Loucy (cell line): ENCODE data around the gene RAPGEF5.

Experiments
- H2AFZ ChIP-seq: fragments of 200-600 bp; sonication (generic); 2 replicates; pipeline ENCODE4 v1.6.0; 2016; ENCODE audit warnings: antibody characterized with exemption, mild to moderate bottlenecking, low read length, moderate library complexity
- H3F3A ChIP-seq: fragments of 200-600 bp; 2 replicates; pipeline ENCODE4 v1.6.0; 2016; ENCODE audit warnings: antibody characterized with exemption, low read depth, mild to moderate bottlenecking
- H3K27me3 ChIP-seq: fragments of 200-600 bp; sonication (generic); 2 replicates; pipeline ENCODE4 v1.6.1; 2014; ENCODE audit warnings: low read length, mild to moderate bottlenecking; ENCODE audit not compliant: insufficient read depth, poor library complexity, severe bottlenecking
- H3K36me3 ChIP-seq: fragments of 200-600 bp; sonication (generic); 2 replicates; pipeline ENCODE4 v1.6.1; 2016; ENCODE audit warnings: low read length; ENCODE audit not compliant: insufficient read depth
- H3K4me1 ChIP-seq: fragments of 200-600 bp; sonication (generic); 2 replicates; pipeline ENCODE4 v1.5.1; 2014; ENCODE audit warnings: low read length, mild to moderate bottlenecking; ENCODE audit not compliant: insufficient read depth, poor library complexity, severe bottlenecking
- H3K4me2 ChIP-seq: fragments of 200-600 bp; sonication (generic); 2 replicates; pipeline ENCODE4 v1.6.0; 2014; ENCODE audit warnings: antibody characterized with exemption, low read length, low read depth, mild to moderate bottlenecking; ENCODE audit not compliant: poor library complexity, severe bottlenecking
- H3K4me3 ChIP-seq: fragments of 200-600 bp; sonication (generic); 2 replicates; pipeline ENCODE4 v1.5.1; 2014; ENCODE audit warnings: low read length, mild to moderate bottlenecking, mixed read lengths; ENCODE audit not compliant: poor library complexity, severe bottlenecking
- H3K79me2 ChIP-seq: fragments of 200-600 bp; sonication (generic); 2 replicates; pipeline ENCODE4 v1.6.1; 2014; ENCODE audit warnings: low read length; ENCODE audit not compliant: insufficient read depth
- H3K9ac ChIP-seq: fragments of 200-600 bp; sonication (generic); 2 replicates; pipeline ENCODE4 v1.6.0; 2014; ENCODE audit warnings: mild to moderate bottlenecking, low read depth, low read length, moderate library complexity; ENCODE audit not compliant: poor library complexity, severe bottlenecking
- H3K9me2 ChIP-seq: fragments of 200-600 bp; sonication (generic); replicated peaks from 2 replicates; pipeline ENCODE4 v1.6.1; 2016; ENCODE audit warnings: low read depth, low read length, mixed read lengths
- H3K9me3 ChIP-seq: fragments of 200-600 bp; sonication (generic); 2 replicates; pipeline ENCODE4 v1.6.1; 2014; ENCODE audit warnings: mild to moderate bottlenecking, antibody characterized with exemption, low read length, low read depth; ENCODE audit not compliant: insufficient read depth
- H4K20me1 ChIP-seq: fragments of 200-600 bp; sonication (generic); 2 replicates; pipeline ENCODE4 v1.6.0; 2014; ENCODE audit warnings: antibody characterized with exemption, low read length, mild to moderate bottlenecking; ENCODE audit not compliant: insufficient read depth, poor library complexity, severe bottlenecking
- CTCF ChIP-seq: fragments of 200-600 bp; sonication (generic); conservative IDR thresholded peaks from 2 replicates; pipeline ENCODE4 v1.5.1; 2014; ENCODE audit warnings: mild to moderate bottlenecking, antibody characterized with exemption, low read length
- EZH2phosphoT487 ChIP-seq: fragments of 200-600 bp; IDR thresholded peaks from 2 replicates; pipeline ENCODE4 v1.6.1; 2018; ENCODE audit warnings: antibody characterized with exemption, mild to moderate bottlenecking, moderate library complexity, borderline replicate concordance

Gene RAPGEF5

DNA sequence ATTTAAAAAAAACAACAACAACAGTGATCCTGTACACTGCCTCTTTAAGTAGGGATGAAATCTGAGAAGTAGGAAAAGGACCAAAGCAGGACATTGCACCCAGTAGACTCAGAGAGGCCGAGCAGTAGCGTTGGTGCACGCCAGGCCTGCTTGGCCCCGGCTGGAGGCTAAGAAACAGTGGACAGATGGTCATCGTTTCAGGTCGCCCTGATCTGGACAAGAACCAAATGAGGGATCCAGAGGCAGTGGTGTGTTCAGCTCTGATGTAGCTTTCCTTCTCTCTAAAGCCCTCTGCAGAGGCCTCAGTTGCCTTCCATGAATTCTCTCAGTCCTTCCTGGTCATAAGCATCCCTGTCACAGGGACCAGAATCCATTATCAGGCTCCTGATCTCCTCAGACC, 269.1 kb downstream of the RAPGEF5 start:
- Histone ChIP-seq H3K9me3 (no peaks in the 10 kb centered on the region), H3K79me2 (no peaks in the 10 kb centered on the region), H2AFZ (peak overlapping the region; percentile 65; the same call in 1 of the 2 replicates), H3K4me1 (peaks cover 17% of the 10 kb centered on the region), H4K20me1 (no peaks in the 10 kb centered on the region), H3K4me3 (no peak overlapping the region), H3K9ac (peak overlapping the region; percentile 19), H3F3A (no peaks in the 10 kb centered on the region), H3K36me3 (no peaks in the 10 kb centered on the region), H3K4me2 (peak overlapping the region; percentile 49), H3K9me2 (no peaks in the 10 kb centered on the region), H3K27me3 (no peaks in the 10 kb centered on the region)
- TF ChIP-seq EZH2phosphoT487 (no peak), CTCF (no peak)

DNA sequence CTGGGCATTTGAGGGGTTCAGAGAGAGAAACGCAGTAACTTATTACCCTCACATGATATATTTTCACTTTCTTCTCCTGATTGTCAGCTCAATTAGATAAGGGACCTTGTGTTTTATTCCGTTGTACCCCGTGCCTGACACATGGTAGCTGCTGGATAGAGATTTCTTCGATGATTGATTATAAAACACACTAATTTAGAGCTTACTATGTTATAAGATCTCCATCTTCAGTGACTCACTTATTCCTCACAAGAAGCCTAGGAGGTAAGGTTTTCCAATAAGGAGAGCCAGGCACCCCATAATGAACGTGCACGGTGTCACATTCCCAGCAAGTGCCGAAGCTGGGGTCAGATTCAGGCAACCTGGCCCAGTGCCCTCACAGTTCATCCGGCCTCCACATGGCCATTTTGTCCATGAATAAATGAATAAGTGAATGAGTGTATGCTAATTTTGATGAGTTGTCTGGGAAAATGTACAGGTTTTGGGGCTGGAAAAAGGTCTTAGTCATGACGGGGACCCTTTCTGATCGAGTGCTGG, 273.2 kb downstream of the RAPGEF5 start:
- Histone ChIP-seq H3K9me2 (no peaks in the 10 kb centered on the region), H3K27me3 (no peaks in the 10 kb centered on the region), H3K36me3 (no peaks in the 10 kb centered on the region), H3K4me1 (peaks cover 17% of the 10 kb centered on the region), H3K9ac (peak overlapping the region; percentile 85), H4K20me1 (no peaks in the 10 kb centered on the region), H3K79me2 (no peaks in the 10 kb centered on the region), H3K9me3 (no peaks in the 10 kb centered on the region), H3K4me2 (peak overlapping the region; percentile 89), H3K4me3 (peak overlapping the region; percentile 85), H2AFZ (peak overlapping the region; percentile 92), H3F3A (no peaks in the 10 kb centered on the region)
- TF ChIP-seq EZH2phosphoT487, result no peak
- no peak for TF ChIP-seq CTCF

- Histone ChIP-seq H3K9me2 (no peaks in the 10 kb centered on the region), H3K4me2 (peak overlapping the region; percentile 89), H3K27me3 (no peaks in the 10 kb centered on the region), H3K4me3 (peak overlapping the region; percentile 85), H3F3A (no peaks in the 10 kb centered on the region), H3K79me2 (no peaks in the 10 kb centered on the region), H3K4me1 (peaks cover 11% of the 10 kb centered on the region), H4K20me1 (no peaks in the 10 kb centered on the region), H2AFZ (peak overlapping the region; percentile 92), H3K9me3 (no peaks in the 10 kb centered on the region), H3K36me3 (no peaks in the 10 kb centered on the region), H3K9ac (peak overlapping the region; percentile 85)
- TF ChIP-seq CTCF (peak; percentile 92), EZH2phosphoT487 (no peak)
Measured at GRCh38 chr7:22082886-22083703, 273.9 kb downstream of the RAPGEF5 start.
